Purkinje cell (primary cell): Measurements from ENCODE around the gene PTCRA. TPM values are rescaled to one million over a fixed set of nuclear protein-coding genes. Genes with fewer than 3 reads are reported as not detected.

Experiments used
- polyA plus RNA-seq: library from polyadenylated mRNA; unstranded; fragments of >200 nt; fragmentation: Nextera tagmentation; gene quantifications from 2 replicates; pipeline ENCODE4 v1.2.1, GENCODE V29; 2014

PTCRA gene
- polyA plus RNA-seq, result not detected in 2 replicates

GRCh38 chr6:42915732-42916131 is at the start of gene PTCRA:
Gene PTCRA, plus strand, starts transcription at chr6:42916053. Its CDS starts 17 bp downstream, at chr6:42916070.

GRCh38 chr6:42879372-42880239 is 36.2 kb upstream of the PTCRA start, which contains the start of gene RPL7L1:
Gene RPL7L1, plus strand, starts transcription at chr6:42879616. Its CDS starts 295 bp downstream, at chr6:42879911.

GRCh38 chr6:42928986-42929820 is 13.3 kb downstream of the PTCRA start, which contains the start of gene CNPY3:
Gene CNPY3, plus strand, starts transcription at chr6:42929480. Its CDS starts 91 bp downstream, at chr6:42929571.

GRCh38 chr6:42960243-42961019 is 44.6 kb downstream of the PTCRA start, which contains the start of gene GNMT:
Gene GNMT, plus strand, starts transcription at chr6:42960754. Its CDS starts 14 bp downstream, at chr6:42960768.

Other genes with a start within 250 kb of the PTCRA start
- 6.2 and 8.0 TPM in 2 replicates for gene PRPH2, start 193.5 kb upstream of the PTCRA start, polyA plus RNA-seq
- gene TBCC, start 169.9 kb upstream of the PTCRA start, polyA plus RNA-seq, result 10.3 and 11.3 TPM in 2 replicates
- 6.3 and 7.1 TPM in 2 replicates for gene BICRAL, start 134.0 kb upstream of the PTCRA start, polyA plus RNA-seq
- 59.4 and 89.5 TPM in 2 replicates for gene RPL7L1, start 36.4 kb upstream of the PTCRA start, polyA plus RNA-seq
- gene CNPY3, start 13.4 kb downstream of the PTCRA start, polyA plus RNA-seq, result 10.8 and 13.8 TPM in 2 replicates
- 0.85 TPM in 1 of 2 replicates, not detected in the other for gene GNMT, start 44.7 kb downstream of the PTCRA start, polyA plus RNA-seq
- 1.8 and 3.6 TPM in 2 replicates for gene PEX6, start 63.1 kb downstream of the PTCRA start, polyA plus RNA-seq
- gene PPP2R5D, start 68.5 kb downstream of the PTCRA start, polyA plus RNA-seq, result 14.2 and 30.0 TPM in 2 replicates
- gene MEA1, start 97.9 kb downstream of the PTCRA start, polyA plus RNA-seq, result 163 and 191 TPM in 2 replicates
- 23.8 and 31.7 TPM in 2 replicates for gene KLHDC3, start 98.2 kb downstream of the PTCRA start, polyA plus RNA-seq
- gene RRP36, start 105.6 kb downstream of the PTCRA start, polyA plus RNA-seq, result 26.2 and 30.9 TPM in 2 replicates
- 0.74 and 2.5 TPM in 2 replicates for gene CUL7, start 137.8 kb downstream of the PTCRA start, polyA plus RNA-seq
- gene MRPL2, start 143.4 kb downstream of the PTCRA start, polyA plus RNA-seq, result 48.1 and 61.6 TPM in 2 replicates
- 7.8 and 17.5 TPM in 2 replicates for gene KLC4, start 143.6 kb downstream of the PTCRA start, polyA plus RNA-seq
- gene PTK7, start 160.3 kb downstream of the PTCRA start, polyA plus RNA-seq, result not detected in 2 replicates